ENCODE measurements around the gene FOXO3. TPM values are rescaled to one million over a fixed set of nuclear protein-coding genes. Genes with fewer than 3 reads are reported as not detected.

FOXO3 gene
- polyA plus RNA-seq, 1 donor (not counting 4 experiments of a cell fraction or from before 2014, with no cell fraction given): 17.6 TPM

DNA sequence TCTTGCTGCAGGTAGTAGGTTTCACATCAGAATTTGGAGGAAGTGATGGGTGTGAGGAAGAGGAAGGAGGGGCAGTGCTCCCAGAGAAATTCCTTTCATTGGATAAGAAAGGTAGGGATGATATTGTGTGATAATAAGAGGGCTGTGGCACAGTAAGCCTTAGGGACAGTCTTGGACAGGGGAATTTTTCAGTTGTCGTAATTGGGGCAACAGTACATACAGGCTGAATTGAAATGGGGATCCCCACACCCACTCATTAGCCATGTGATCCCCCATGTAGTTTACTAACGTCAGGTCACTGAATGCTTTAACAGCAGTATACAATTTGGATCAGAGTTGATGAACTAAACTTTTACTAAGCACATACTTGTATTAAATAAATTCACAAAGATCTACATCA lies 79.4 kb downstream of the FOXO3 start:
- dilution Hi-C loops (cut with MboI; ENCODE audit: extremely low pct_ligation_motif_present, low sequenced_read_pairs): no loop called here
- FAIRE-seq (no peak), DNase-seq (ENCODE audit: low read depth, low spot score) (no peak)
- Histone ChIP-seq H3K36me3 (ENCODE audit: control insufficient read depth in 2 of 2, extremely low read depth in 1 of 2, insufficient read depth in 2 of 2, low read length in 2 of 2) (no peaks in the 10 kb centered on the region), H3K4me3 (ENCODE audit: control insufficient read depth in 2 of 3, extremely low read depth in 1 of 3, insufficient read depth in 2 of 3, low read depth in 1 of 3, low read length in 3 of 3) (no peak overlapping the region), H3K27me3 (ENCODE audit: control insufficient read depth, extremely low read depth, insufficient read depth, low read length) (no peaks in the 10 kb centered on the region), H2AFZ (ENCODE audit: control insufficient read depth, low read length) (no peak overlapping the region), H3K79me2 (ENCODE audit: control insufficient read depth, insufficient read depth, low read length) (peaks cover 63% of the 10 kb centered on the region), H3K9me1 (ENCODE audit: control insufficient read depth, extremely low read depth, insufficient read depth, low read length) (no peaks in the 10 kb centered on the region), H3K9ac (ENCODE audit: control insufficient read depth, extremely low read depth, insufficient read depth, low read length) (no peak overlapping the region), H3K4me2 (ENCODE audit: control insufficient read depth, extremely low read depth, insufficient read depth, low read depth, low read length) (no peak overlapping the region), H4K20me1 (ENCODE audit: control insufficient read depth, extremely low read depth, insufficient read depth, low read length) (peaks cover 8% of the 10 kb centered on the region), H3K27ac (ENCODE audit: control insufficient read depth, insufficient read depth, low read length) (no peak overlapping the region), H3K4me1 (ENCODE audit: control insufficient read depth, extremely low read depth, insufficient read depth, low read length) (peaks cover 2% of the 10 kb centered on the region), H3K9me3 (ENCODE audit: control insufficient read depth, low read depth, low read length) (no peaks in the 10 kb centered on the region)
- TF ChIP-seq EZH2 (IDR thresholded peaks at IDR 0.05; ENCODE audit: low read length): no peak
- TF ChIP-seq, protein P1, sequence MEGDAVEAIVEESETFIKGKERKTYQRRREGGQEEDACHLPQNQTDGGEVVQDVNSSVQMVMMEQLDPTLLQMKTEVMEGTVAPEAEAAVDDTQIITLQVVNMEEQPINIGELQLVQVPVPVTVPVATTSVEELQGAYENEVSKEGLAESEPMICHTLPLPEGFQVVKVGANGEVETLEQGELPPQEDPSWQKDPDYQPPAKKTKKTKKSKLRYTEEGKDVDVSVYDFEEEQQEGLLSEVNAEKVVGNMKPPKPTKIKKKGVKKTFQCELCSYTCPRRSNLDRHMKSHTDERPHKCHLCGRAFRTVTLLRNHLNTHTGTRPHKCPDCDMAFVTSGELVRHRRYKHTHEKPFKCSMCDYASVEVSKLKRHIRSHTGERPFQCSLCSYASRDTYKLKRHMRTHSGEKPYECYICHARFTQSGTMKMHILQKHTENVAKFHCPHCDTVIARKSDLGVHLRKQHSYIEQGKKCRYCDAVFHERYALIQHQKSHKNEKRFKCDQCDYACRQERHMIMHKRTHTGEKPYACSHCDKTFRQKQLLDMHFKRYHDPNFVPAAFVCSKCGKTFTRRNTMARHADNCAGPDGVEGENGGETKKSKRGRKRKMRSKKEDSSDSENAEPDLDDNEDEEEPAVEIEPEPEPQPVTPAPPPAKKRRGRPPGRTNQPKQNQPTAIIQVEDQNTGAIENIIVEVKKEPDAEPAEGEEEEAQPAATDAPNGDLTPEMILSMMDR (optimal IDR thresholded peaks at IDR 0.05 in 1 of 3, IDR thresholded peaks at IDR 0.05 in 1 of 3, conservative IDR thresholded peaks at IDR 0.05 in 1 of 3; ENCODE audit: extremely low read depth in 1 of 3, insufficient read depth in 2 of 3, low read length in 3 of 3): no peak

DNA sequence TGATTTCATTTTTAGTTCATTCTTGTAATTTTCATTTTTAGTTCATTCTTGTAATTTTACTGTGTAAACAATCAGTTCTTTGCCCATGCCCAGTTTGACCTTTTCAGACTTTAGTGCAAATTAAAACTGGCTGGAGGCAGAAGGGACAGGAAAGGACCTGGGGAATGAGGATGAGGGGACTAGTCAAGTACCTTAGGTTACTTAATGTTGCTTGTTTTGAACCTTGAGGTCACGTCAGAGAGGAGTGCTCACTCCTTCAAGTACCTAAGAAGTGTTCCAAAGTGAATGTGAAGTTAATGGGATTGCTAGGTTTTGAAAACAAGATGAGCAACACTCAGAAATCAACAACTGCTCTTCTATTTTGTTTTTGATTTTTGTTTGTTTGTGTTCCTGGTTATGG lies 82.5 kb downstream of the FOXO3 start:
- H4K20me1 ChIP-seq (ENCODE audit: control insufficient read depth, extremely low read depth, insufficient read depth, low read length): no peaks in the 10 kb centered on the region
- H3K9ac ChIP-seq (ENCODE audit: control insufficient read depth, extremely low read depth, insufficient read depth, low read length): no peak overlapping the region
- no peak overlapping the region for H2AFZ ChIP-seq (ENCODE audit: control insufficient read depth, low read length)
- H3K36me3 ChIP-seq (ENCODE audit: control insufficient read depth in 2 of 2, extremely low read depth in 1 of 2, insufficient read depth in 2 of 2, low read length in 2 of 2): peaks cover 3 to 4% of the 10 kb centered on the region in 2 experiments
- dilution Hi-C loops (cut with MboI; ENCODE audit: extremely low pct_ligation_motif_present, low sequenced_read_pairs): no loop called here
- no peaks in the 10 kb centered on the region for H3K9me1 ChIP-seq (ENCODE audit: control insufficient read depth, extremely low read depth, insufficient read depth, low read length)
- FAIRE-seq (no peak), DNase-seq (ENCODE audit: low read depth, low spot score) (no peak)
- H3K79me2 ChIP-seq (ENCODE audit: control insufficient read depth, insufficient read depth, low read length): peaks cover 48% of the 10 kb centered on the region
- no peaks in the 10 kb centered on the region for H3K9me3 ChIP-seq (ENCODE audit: control insufficient read depth, low read depth, low read length)
- no peak overlapping the region for H3K27ac ChIP-seq (ENCODE audit: control insufficient read depth, insufficient read depth, low read length)
- no peak overlapping the region for H3K4me2 ChIP-seq (ENCODE audit: control insufficient read depth, extremely low read depth, insufficient read depth, low read depth, low read length)
- H3K4me1 ChIP-seq (ENCODE audit: control insufficient read depth, extremely low read depth, insufficient read depth, low read length): peaks cover 2% of the 10 kb centered on the region
- no peak overlapping the region for H3K4me3 ChIP-seq (ENCODE audit: control insufficient read depth in 2 of 3, extremely low read depth in 1 of 3, insufficient read depth in 2 of 3, low read depth in 1 of 3, low read length in 3 of 3)
- TF ChIP-seq EZH2 (IDR thresholded peaks at IDR 0.05; ENCODE audit: low read length): no peak
- TF ChIP-seq, protein P1 (optimal IDR thresholded peaks at IDR 0.05 in 1 of 3, IDR thresholded peaks at IDR 0.05 in 1 of 3, conservative IDR thresholded peaks at IDR 0.05 in 1 of 3; ENCODE audit: extremely low read depth in 1 of 3, insufficient read depth in 2 of 3, low read length in 3 of 3): no peak
- no peaks in the 10 kb centered on the region for H3K27me3 ChIP-seq (ENCODE audit: control insufficient read depth, extremely low read depth, insufficient read depth, low read length)
